Fibroblast of mammary gland (primary cell): ENCODE measurements around the gene FAM43B.
"Not testable (repeated sequence)": the region's sequence is repeated elsewhere in the genome, so short reads cannot be mapped to it uniquely, and the experiment has no call there.

Experiments
- DNase-seq: peaks from one replicate; pipeline ENCODE4 v3.0.0-alpha.2; 2010; ENCODE audit warnings: low read depth
- H3K4me3 ChIP-seq: 2 replicates; pipeline ENCODE4 v1.5.1; 2011; ENCODE audit warnings: low read depth, mild to moderate bottlenecking, low read length, moderate library complexity; ENCODE audit not compliant: control insufficient read depth
- CTCF ChIP-seq: conservative IDR thresholded peaks from 2 replicates; pipeline ENCODE4 v1.5.1; 2011; ENCODE audit warnings: low read depth, low read length, inconsistent platforms; ENCODE audit not compliant: control insufficient read depth, insufficient read depth

Gene FAM43B

DNA sequence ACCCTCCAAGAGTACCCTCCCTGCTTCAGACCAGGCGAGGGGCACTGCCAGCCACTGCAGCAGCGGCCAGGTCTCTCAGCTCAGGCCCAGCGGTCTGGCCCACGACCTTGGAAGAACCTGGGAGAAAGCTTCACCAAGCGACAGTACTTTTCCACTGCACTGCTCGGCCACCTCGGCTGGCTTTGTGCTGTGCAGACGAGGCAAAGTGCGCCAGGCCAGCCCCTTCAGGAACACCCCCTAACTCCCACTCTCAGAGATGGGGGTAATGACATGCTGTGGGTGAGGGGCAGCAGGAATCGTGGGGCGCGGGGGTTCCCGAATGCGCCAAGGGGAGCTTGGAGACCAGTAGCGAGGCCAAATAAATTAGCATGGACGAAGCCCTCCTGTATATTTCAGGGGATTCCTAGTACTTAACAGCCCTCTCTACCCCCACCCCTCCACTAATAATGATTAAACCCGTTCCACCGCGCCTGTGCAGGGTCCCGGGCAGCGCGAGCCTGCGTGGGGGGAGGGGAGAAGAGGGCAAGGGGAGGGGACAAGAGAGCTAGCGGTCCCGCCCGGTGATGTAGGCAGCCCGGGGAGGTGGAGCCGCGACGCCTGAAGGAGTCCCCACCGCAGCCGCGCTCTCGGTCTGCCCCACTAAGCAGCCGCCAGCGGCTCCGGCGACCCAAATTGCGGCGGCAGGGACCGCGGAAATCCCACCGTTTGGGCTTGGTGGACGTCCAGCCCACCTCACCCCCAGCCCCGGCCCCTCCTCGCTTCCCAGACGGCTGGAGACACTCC is at the start of gene FAM43B:
TSS of gene FAM43B (plus strand) at position 629 of the 783 bp plus-strand sequence. CDS start 401 bp downstream, outside the sequence.
- H3K4me3 ChIP-seq, result peak within 1 kb of the TSS; percentile 26
- peak; percentile 35 for DNase-seq
- no peak for TF ChIP-seq CTCF

DNA sequence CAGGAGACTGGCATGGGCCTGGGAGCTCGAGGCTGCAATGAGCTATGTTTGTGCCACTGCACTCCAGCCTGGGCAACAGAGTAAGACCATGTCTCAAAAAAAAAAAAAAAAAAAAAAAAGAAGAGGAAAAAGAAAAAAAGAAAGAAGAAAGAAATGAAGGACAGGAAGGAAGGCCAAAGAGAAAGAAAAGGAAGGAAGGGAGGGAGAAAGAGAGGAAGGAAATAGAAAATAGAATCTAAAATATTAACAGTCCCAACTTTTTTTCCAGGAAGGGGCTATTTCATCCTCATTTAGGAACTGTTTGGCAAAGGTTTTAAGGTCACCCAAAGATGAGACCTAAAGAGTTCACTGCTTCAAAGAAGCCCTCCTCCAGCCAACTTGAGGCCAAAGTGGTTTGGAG is 46.9 kb upstream of the FAM43B start:
- no peak overlapping the region for H3K4me3 ChIP-seq
- no peak for TF ChIP-seq CTCF
- DNase-seq, result no peak

DNA sequence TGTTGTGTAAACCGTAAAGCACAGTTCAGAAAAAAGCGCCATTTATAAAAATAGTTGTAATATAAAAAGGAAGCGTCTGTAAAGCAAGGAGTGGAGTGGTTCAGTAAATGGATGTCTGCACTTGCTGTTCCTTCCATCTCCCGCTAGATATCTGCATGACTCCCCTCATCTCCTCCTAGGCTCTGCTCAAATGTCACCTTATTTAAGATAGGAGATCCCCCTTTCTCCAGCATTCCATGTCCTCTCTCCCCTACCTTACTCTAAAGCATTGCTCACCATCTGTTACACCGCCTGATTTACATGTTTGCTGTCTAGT is 45.2 kb upstream of the FAM43B start:
- no peak for DNase-seq
- H3K4me3 ChIP-seq, result peak overlapping the region; percentile 94

DNA sequence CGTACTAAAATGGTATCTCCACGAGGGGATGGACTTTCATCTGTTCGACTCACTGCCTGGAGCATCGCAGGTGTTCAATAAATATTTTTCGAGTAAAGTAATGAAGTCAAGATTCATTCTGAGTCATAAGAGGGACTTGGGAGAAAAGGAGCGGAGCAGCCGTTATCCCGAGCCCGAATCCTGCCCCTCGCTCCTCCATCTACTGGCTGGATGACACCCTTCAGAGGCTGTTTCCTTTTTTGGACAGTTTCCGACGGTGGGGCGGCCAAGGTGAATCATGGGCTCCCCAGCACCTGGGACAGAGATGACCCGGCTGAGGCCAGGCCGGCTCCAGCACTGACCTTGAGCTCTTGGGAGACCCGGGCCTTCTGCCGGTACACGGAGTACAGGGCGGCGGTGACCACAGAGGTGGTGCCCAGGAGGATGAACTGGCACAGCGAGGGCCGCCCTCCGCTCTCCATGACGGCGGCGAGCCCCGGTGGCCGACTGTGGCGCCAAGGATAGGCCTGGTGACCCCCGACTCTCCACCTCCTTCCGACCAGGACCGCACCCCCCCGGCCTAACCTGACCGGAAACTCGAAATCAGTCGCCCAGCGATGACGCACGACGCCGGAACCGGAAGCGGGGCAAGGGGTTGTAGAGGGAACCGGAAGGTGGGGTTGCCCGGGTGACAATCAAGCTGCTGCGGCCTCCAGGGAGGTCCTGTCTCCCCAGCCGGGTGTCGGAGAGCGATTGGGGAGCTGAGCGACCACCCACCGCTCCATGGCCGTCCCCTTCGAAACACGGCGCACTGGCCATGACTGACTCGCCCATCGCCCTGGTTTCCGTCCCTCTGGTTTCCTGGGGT is 44.6 kb upstream of the FAM43B start, which contains the start of gene MUL1:
TSS of gene MUL1 (minus strand) at position 588 of the 847 bp plus-strand sequence. CDS start at position 461, 127 bp downstream.
- H3K4me3 ChIP-seq, result peak within 1 kb of the TSS; percentile 94
- TF ChIP-seq CTCF, result no peak
- peak; percentile 88 for DNase-seq

More for the DNA sequence above, 45.2 kb upstream of the FAM43B start:
- no peak for TF ChIP-seq CTCF

DNA sequence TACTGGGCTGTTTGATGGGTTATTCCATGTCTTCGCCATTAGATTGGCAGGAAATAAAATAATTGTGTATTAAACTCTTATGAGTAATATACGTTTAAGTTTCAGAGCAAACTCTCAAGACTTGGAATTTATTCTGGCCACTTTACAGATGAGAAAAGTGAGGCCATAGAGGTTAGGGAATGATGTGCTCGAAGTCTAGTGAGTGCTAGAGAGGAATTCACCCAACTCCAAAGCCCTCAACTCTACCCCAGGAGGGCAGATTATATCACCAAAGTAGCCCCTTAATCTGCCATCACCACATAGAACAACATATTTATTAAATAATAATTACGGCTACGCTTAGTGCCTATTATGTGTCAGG is 44.0 kb upstream of the FAM43B start:
- peak overlapping the region; percentile 94 for H3K4me3 ChIP-seq
- no peak for DNase-seq
- TF ChIP-seq CTCF, result no peak

GRCh38 chr1:20511518-20512428 is 40.6 kb upstream of the FAM43B start:
- DNase-seq, result peak; percentile 69

DNA sequence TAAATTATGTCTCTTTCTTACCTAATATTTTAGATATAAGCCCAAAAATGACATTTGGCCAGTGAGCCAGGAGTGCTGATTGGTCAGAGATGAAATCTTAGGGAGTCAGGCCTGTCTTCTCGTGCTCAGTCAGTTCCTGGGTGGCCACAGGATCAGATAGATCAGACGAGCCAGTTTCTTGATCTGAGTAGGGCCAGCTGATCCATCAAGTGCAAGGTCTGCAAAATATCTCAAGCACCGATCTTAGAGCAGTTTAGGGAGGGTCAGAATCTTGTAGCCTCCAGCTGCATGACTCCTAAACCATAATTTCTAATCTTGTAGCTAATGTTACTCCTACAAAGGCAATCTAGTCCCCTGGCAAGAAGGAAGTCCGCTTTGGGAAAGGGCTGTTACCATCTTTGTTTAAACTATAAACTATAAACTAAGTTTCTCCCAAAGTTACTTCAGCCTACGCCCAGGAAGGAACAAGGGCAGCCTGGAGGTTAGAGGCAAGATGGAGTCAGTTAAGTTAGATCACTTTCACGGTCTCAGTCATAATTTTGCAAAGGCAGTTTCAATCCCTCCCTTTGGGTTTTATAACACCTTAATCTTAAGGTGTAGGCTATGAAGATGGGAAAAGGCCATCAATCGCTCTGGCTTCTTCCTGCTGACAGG is 32.6 kb upstream of the FAM43B start:
- H3K4me3 ChIP-seq, DNase-seq: not testable (repeated sequence)

More at GRCh38 chr1:20511518-20512428, 40.6 kb upstream of the FAM43B start:
- no peak overlapping the region for H3K4me3 ChIP-seq
- TF ChIP-seq CTCF, result no peak
